ENCODE measurements around the gene GRID2. TPM values are rescaled to one million over a fixed set of nuclear protein-coding genes. Genes with fewer than 3 reads are reported as not detected.

The GRID2 gene
- total RNA-seq, 6 experiments from 2014 or later: not detected

GRCh38 chr4:92843784-92844183 is 540.0 kb downstream of the GRID2 start:
- no peaks in the 10 kb centered on the region for H3K4me1 ChIP-seq
- WGBS (ENCODE audit: insufficient coverage, low coverage, low lambda C conversion rate, missing lambda C conversion rate): 62% methylated on average over 4 of the region's 4 CpGs
- DNase-seq: no peak
- no peaks in the 10 kb centered on the region for H3K36me3 ChIP-seq
- H3K9me3 ChIP-seq: no peaks in the 10 kb centered on the region
- no peaks in the 10 kb centered on the region for H3K27me3 ChIP-seq
- TF ChIP-seq CTCF (IDR thresholded peaks at IDR 0.05): no peak
- TF ChIP-seq POLR2A (IDR thresholded peaks at IDR 0.05): no peak
- intact Hi-C loops (cut with DNase I): no loop called here
- no peak for ATAC-seq
- no peak overlapping the region for H3K27ac ChIP-seq
- no peak overlapping the region for H3K4me3 ChIP-seq

GRCh38 chr4:92847026-92847425 is 543.3 kb downstream of the GRID2 start:
- DNase-seq (no peak), ATAC-seq (no peak)
- TF ChIP-seq CTCF (IDR thresholded peaks at IDR 0.05): no peak
- TF ChIP-seq POLR2A (IDR thresholded peaks at IDR 0.05): no peak
- no peaks in the 10 kb centered on the region for H3K4me1 ChIP-seq
- no peak overlapping the region for H3K4me3 ChIP-seq
- intact Hi-C loops (cut with DNase I): no loop called here
- no peaks in the 10 kb centered on the region for H3K27me3 ChIP-seq
- no peaks in the 10 kb centered on the region for H3K36me3 ChIP-seq
- H3K9me3 ChIP-seq: no peaks in the 10 kb centered on the region
- no peak overlapping the region for H3K27ac ChIP-seq

- DNase-seq: no peak
Observed at GRCh38 chr4:92862509-92862908, 558.7 kb downstream of the GRID2 start.

GRCh38 chr4:92864096-92864495 is 560.3 kb downstream of the GRID2 start:
- ATAC-seq (no peak), DNase-seq (no peak)
- no peak overlapping the region for H3K27ac ChIP-seq
- TF ChIP-seq POLR2A (IDR thresholded peaks at IDR 0.05): no peak
- TF ChIP-seq CTCF (IDR thresholded peaks at IDR 0.05): no peak
- intact Hi-C loops (cut with DNase I): no loop called here
- no peak overlapping the region for H3K4me3 ChIP-seq
- 88% methylated on average over 1 of the region's 1 CpG for WGBS (ENCODE audit: insufficient coverage, low coverage, low lambda C conversion rate, missing lambda C conversion rate)
- H3K36me3 ChIP-seq: no peaks in the 10 kb centered on the region
- no peaks in the 10 kb centered on the region for H3K4me1 ChIP-seq
- H3K27me3 ChIP-seq: no peaks in the 10 kb centered on the region
- no peaks in the 10 kb centered on the region for H3K9me3 ChIP-seq

More at GRCh38 chr4:92862509-92862908, 558.7 kb downstream of the GRID2 start:
- Histone ChIP-seq H3K27ac (no peak overlapping the region), H3K9me3 (no peaks in the 10 kb centered on the region), H3K27me3 (no peaks in the 10 kb centered on the region), H3K4me1 (no peaks in the 10 kb centered on the region), H3K4me3 (no peak overlapping the region), H3K36me3 (no peaks in the 10 kb centered on the region)
- intact Hi-C loops (cut with DNase I): no loop called here
- no peak for ATAC-seq
- TF ChIP-seq POLR2A (IDR thresholded peaks at IDR 0.05) (no peak), CTCF (IDR thresholded peaks at IDR 0.05) (no peak)

- WGBS (ENCODE audit: insufficient coverage, low coverage, low lambda C conversion rate, missing lambda C conversion rate): 80% methylated on average over 1 of the region's 1 CpG
Observed at GRCh38 chr4:92872604-92873003, 568.8 kb downstream of the GRID2 start.

More at GRCh38 chr4:92872604-92873003, 568.8 kb downstream of the GRID2 start:
- intact Hi-C loops (cut with DNase I): no loop called here
- Histone ChIP-seq H3K4me1 (no peaks in the 10 kb centered on the region), H3K9me3 (no peaks in the 10 kb centered on the region), H3K27ac (no peak overlapping the region), H3K4me3 (no peak overlapping the region), H3K36me3 (no peaks in the 10 kb centered on the region), H3K27me3 (no peaks in the 10 kb centered on the region)
- no peak for TF ChIP-seq POLR2A (IDR thresholded peaks at IDR 0.05)
- no peak for TF ChIP-seq CTCF (IDR thresholded peaks at IDR 0.05)
- DNase-seq (no peak), ATAC-seq (no peak)
